ENCODE data around the gene MRPS23. TPM values are rescaled to one million over a fixed set of nuclear protein-coding genes. Genes with fewer than 3 reads are reported as not detected.

The MRPS23 gene
- total and polyA plus RNA-seq, 2 experiments from 2014 or later, result 53.2 to 74.5 TPM

- TF ChIP-seq REST (IDR thresholded peaks at IDR 0.05; ENCODE audit: unreplicated experiment) (no peak), ZNF331 (CRISPR knock-in tag; IDR thresholded peaks at IDR 0.05; ENCODE audit: low read depth) (no peak), POLR2AphosphoS5 (IDR thresholded peaks at IDR 0.05; ENCODE audit: low read depth) (no peak), CTCF (conservative IDR thresholded peaks at IDR 0.05; ENCODE audit: low read depth in 2 of 2) (no peak), JUNB (IDR thresholded peaks at IDR 0.05; ENCODE audit: unreplicated experiment) (no peak), STAT1 (IDR thresholded peaks at IDR 0.05; ENCODE audit: unreplicated experiment) (no peak), EZH2phosphoT487 (IDR thresholded peaks at IDR 0.05; ENCODE audit: unreplicated experiment) (no peak)
Measured at GRCh38 chr17:57867126-57867525, 17.3 kb upstream of the MRPS23 start (continued).

GRCh38 chr17:57866723-57867122 lies 16.9 kb upstream of the MRPS23 start:
- no peak for DNase-seq (ENCODE audit: low spot score)
- TF ChIP-seq ETS1 (IDR thresholded peaks at IDR 0.05) (no peak), CTCF (conservative IDR thresholded peaks at IDR 0.05; ENCODE audit: low read depth in 2 of 2) (no peak), ZNF331 (CRISPR knock-in tag; IDR thresholded peaks at IDR 0.05; ENCODE audit: low read depth) (no peak), STAT1 (IDR thresholded peaks at IDR 0.05; ENCODE audit: unreplicated experiment) (no peak), REST (IDR thresholded peaks at IDR 0.05; ENCODE audit: unreplicated experiment) (no peak), POLR2AphosphoS5 (IDR thresholded peaks at IDR 0.05; ENCODE audit: low read depth) (no peak), JUNB (IDR thresholded peaks at IDR 0.05; ENCODE audit: unreplicated experiment) (no peak), NANOG (IDR thresholded peaks at IDR 0.05; ENCODE audit: borderline replicate concordance) (no peak), CREB1 (CRISPR knock-in tag; IDR thresholded peaks at IDR 0.05; ENCODE audit: low read depth) (no peak)

More at GRCh38 chr17:57866723-57867122, 16.9 kb upstream of the MRPS23 start:
- no peaks in the 10 kb centered on the region for H3K79me2 ChIP-seq (replicated peaks; ENCODE audit: insufficient read depth)
- H2AFZ ChIP-seq, result no peak overlapping the region
- peaks cover 20% of the 10 kb centered on the region for H3K36me3 Mint-ChIP-seq (ENCODE audit: low read depth)
- H3K9me2 ChIP-seq (ENCODE audit: insufficient read depth), result no peaks in the 10 kb centered on the region
- H3K4me1 ChIP-seq (ENCODE audit: insufficient read depth), result peaks cover 36% of the 10 kb centered on the region
- H3K27ac ChIP-seq (ENCODE audit: low read depth), result no peak overlapping the region
- H4K20me1 ChIP-seq (replicated peaks; ENCODE audit: insufficient read depth), result no peaks in the 10 kb centered on the region
- H3F3A ChIP-seq (replicated peaks; ENCODE audit: low read depth), result peaks cover 6% of the 10 kb centered on the region; the same call in 1 of the 2 replicates
- H3K36me3 ChIP-seq (ENCODE audit: insufficient read depth), result no peaks in the 10 kb centered on the region; the same call in 1 of the 2 replicates
- H3K4me1 Mint-ChIP-seq, result peaks cover 47% of the 10 kb centered on the region
- no peak overlapping the region for H3K4me3 Mint-ChIP-seq
- H3K27me3 ChIP-seq (ENCODE audit: insufficient read depth), result peaks cover 14% of the 10 kb centered on the region
- no peak overlapping the region for H3K27ac Mint-ChIP-seq
- H3K9me3 Mint-ChIP-seq, result no peaks in the 10 kb centered on the region
- H3K27me3 Mint-ChIP-seq (ENCODE audit: insufficient read depth, low read depth, poor library complexity), result peaks cover 24% of the 10 kb centered on the region
- H3K4me3 ChIP-seq, result no peak overlapping the region
- H3K4me2 ChIP-seq, result no peak overlapping the region
- no peak for ATAC-seq
